ENCODE results near the gene C11orf68. TPM values are rescaled to one million over a fixed set of nuclear protein-coding genes. Genes with fewer than 3 reads are reported as not detected.

Gene C11orf68
- total and polyA plus RNA-seq, 10 of the 15 experiments (the other 5 are each of a cell fraction or from before 2014, with no cell fraction given) = 3.0 to 25.4 (median 16.7) TPM

- TF ChIP-seq, protein P1, sequence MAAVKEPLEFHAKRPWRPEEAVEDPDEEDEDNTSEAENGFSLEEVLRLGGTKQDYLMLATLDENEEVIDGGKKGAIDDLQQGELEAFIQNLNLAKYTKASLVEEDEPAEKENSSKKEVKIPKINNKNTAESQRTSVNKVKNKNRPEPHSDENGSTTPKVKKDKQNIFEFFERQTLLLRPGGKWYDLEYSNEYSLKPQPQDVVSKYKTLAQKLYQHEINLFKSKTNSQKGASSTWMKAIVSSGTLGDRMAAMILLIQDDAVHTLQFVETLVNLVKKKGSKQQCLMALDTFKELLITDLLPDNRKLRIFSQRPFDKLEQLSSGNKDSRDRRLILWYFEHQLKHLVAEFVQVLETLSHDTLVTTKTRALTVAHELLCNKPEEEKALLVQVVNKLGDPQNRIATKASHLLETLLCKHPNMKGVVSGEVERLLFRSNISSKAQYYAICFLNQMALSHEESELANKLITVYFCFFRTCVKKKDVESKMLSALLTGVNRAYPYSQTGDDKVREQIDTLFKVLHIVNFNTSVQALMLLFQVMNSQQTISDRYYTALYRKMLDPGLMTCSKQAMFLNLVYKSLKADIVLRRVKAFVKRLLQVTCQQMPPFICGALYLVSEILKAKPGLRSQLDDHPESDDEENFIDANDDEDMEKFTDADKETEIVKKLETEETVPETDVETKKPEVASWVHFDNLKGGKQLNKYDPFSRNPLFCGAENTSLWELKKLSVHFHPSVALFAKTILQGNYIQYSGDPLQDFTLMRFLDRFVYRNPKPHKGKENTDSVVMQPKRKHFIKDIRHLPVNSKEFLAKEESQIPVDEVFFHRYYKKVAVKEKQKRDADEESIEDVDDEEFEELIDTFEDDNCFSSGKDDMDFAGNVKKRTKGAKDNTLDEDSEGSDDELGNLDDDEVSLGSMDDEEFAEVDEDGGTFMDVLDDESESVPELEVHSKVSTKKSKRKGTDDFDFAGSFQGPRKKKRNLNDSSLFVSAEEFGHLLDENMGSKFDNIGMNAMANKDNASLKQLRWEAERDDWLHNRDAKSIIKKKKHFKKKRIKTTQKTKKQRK (IDR thresholded peaks at IDR 0.05; ENCODE audit: low read depth, low read length) = no peak
- no peak for TF ChIP-seq BCL3 (IDR thresholded peaks at IDR 0.05; ENCODE audit: borderline replicate concordance, insufficient read depth, low read depth, low read length, poor library complexity, severe bottlenecking)
- TF ChIP-seq YY1 (IDR thresholded peaks at IDR 0.05; ENCODE audit: low read depth, low read length) = no peak
- no peak for TF ChIP-seq RELA (IDR thresholded peaks at IDR 0.05; ENCODE audit: borderline replicate concordance, partially characterized antibody)
Measured at GRCh38 chr11:65885808-65886536, 32.9 kb downstream of the C11orf68 start (continued).

GRCh38 chr11:65885231-65885630 lies 33.6 kb downstream of the C11orf68 start:
- BruUV-seq (replicated peaks) = no TSS peak
- Histone ChIP-seq H2AFZ (ENCODE audit: control insufficient read depth, low read depth, low read length) (no peak overlapping the region), H3K9me3 (replicated peaks; ENCODE audit: control insufficient read depth, insufficient read depth, low read length) (no peaks in the 10 kb centered on the region), H3K4me3 (no peak overlapping the region), H3K4me2 (ENCODE audit: control insufficient read depth, insufficient read depth) (no peak overlapping the region), H3K27ac (ENCODE audit: control insufficient read depth, insufficient read depth) (no peak overlapping the region), H3K79me2 (ENCODE audit: control insufficient read depth, insufficient read depth, low read length) (peaks cover 20% of the 10 kb centered on the region), H3K27me3 (replicated peaks in 1 of 2; ENCODE audit: control insufficient read depth in 2 of 2, insufficient read depth in 2 of 2, low read length in 1 of 2) (no peaks in the 10 kb centered on the region), H4K20me1 (ENCODE audit: control insufficient read depth, insufficient read depth) (no peaks in the 10 kb centered on the region), H3K9ac (ENCODE audit: control insufficient read depth, insufficient read depth, low read length) (no peak overlapping the region), H3K4me1 (ENCODE audit: control insufficient read depth, insufficient read depth, low read length) (peaks cover 28% of the 10 kb centered on the region), H3K36me3 (ENCODE audit: control insufficient read depth in 2 of 2, insufficient read depth in 2 of 2, low read length in 1 of 2) (peaks cover 12 to 25% of the 10 kb centered on the region in 2 experiments)
- in situ Hi-C loops (cut with MboI) (no loop called here), intact Hi-C loops (cut with micrococcal nuclease; ENCODE audit: unreplicated experiment) (no loop called here)
- POLR2A ChIA-PET = interaction anchor here (0.7 to 4.0 kb wide), 5 partner anchors 11 to 77 kb away, joined by 3 to 33 read pairs (median 5); partner anchors contain the start of genes CFL1 and MUS81
- SMC1A ChIA-PET (ENCODE audit: uncharacterized antibody, unreplicated experiment) = interaction anchor here (0.9 to 2.7 kb wide), 18 partner anchors 8 to 250 kb away, joined by 3 to 28 read pairs (median 6); partner anchors contain the start of genes KAT5 and MUS81
- DNase-seq (ENCODE audit: low read depth, low spot score) (no peak), ATAC-seq (no peak), FAIRE-seq (no peak)
- WGBS (ENCODE audit: insufficient coverage, insufficient replicate concordance, low lambda C conversion rate, missing lambda C conversion rate) = 85% methylated on average over 7 of the region's 7 CpGs
- CTCF ChIA-PET = interaction anchor here (0.6 to 11.0 kb wide), 55 partner anchors 8 to 373 kb away, joined by 3 to 167 read pairs (median 5); partner anchors contain the start of genes AP5B1, CFL1, EFEMP2 and FOSL1
- RAD21 ChIA-PET (ENCODE audit: unreplicated experiment) = interaction anchor here (0.9 to 4.1 kb wide), 22 partner anchors 9 to 315 kb away, joined by 3 to 40 read pairs (median 6); partner anchors contain the start of genes KAT5 and MUS81
- TF ChIP-seq ATF2 (IDR thresholded peaks at IDR 0.05; ENCODE audit: low read length) (no peak), CBFB (IDR thresholded peaks at IDR 0.05; ENCODE audit: low read depth) (no peak), ATF7 (IDR thresholded peaks at IDR 0.05; ENCODE audit: low read depth) (no peak), FOXK2 (IDR thresholded peaks at IDR 0.05) (no peak), IRF4 (IDR thresholded peaks at IDR 0.05; ENCODE audit: low read depth, low read length) (no peak)
- TF ChIP-seq, protein P2, sequence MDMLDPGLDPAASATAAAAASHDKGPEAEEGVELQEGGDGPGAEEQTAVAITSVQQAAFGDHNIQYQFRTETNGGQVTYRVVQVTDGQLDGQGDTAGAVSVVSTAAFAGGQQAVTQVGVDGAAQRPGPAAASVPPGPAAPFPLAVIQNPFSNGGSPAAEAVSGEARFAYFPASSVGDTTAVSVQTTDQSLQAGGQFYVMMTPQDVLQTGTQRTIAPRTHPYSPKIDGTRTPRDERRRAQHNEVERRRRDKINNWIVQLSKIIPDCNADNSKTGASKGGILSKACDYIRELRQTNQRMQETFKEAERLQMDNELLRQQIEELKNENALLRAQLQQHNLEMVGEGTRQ (IDR thresholded peaks at IDR 0.05; ENCODE audit: borderline replicate concordance, low read depth, low read length) = no peak
- TF ChIP-seq, protein P3, sequence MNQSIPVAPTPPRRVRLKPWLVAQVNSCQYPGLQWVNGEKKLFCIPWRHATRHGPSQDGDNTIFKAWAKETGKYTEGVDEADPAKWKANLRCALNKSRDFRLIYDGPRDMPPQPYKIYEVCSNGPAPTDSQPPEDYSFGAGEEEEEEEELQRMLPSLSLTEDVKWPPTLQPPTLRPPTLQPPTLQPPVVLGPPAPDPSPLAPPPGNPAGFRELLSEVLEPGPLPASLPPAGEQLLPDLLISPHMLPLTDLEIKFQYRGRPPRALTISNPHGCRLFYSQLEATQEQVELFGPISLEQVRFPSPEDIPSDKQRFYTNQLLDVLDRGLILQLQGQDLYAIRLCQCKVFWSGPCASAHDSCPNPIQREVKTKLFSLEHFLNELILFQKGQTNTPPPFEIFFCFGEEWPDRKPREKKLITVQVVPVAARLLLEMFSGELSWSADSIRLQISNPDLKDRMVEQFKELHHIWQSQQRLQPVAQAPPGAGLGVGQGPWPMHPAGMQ (IDR thresholded peaks at IDR 0.05; ENCODE audit: borderline replicate concordance) = no peak

All from GM12878 (cell line).